OCI-LY1 (cell line): Measurements from ENCODE around the gene VPS33B.
A peak's percentile ranks its signal among the peaks of the same experiment; 100 is the strongest.

ENCODE experiments used
- EZH2 ChIP-seq: fragments of 200-600 bp; sonication (generic), shearing (Covaris generic); IDR thresholded peaks from 2 replicates; pipeline ENCODE4 v1.8.0; 2017; ENCODE audit warnings: borderline replicate concordance, mixed run types, mild to moderate bottlenecking, antibody characterized with exemption, low read length, moderate library complexity, mixed read lengths
- TF ChIP-seq, protein P1 (sequence below): fragments of 200-600 bp; sonication (generic), shearing (Covaris generic); IDR thresholded peaks from 2 replicates; pipeline ENCODE4 v1.5.1; 2017; ENCODE audit warnings: mild to moderate bottlenecking, antibody characterized with exemption, low read length, moderate library complexity, mixed read lengths

GRCh38 chr15:90956274-90957030, 65.9 kb downstream of the VPS33B start:
- TF ChIP-seq, protein P1, sequence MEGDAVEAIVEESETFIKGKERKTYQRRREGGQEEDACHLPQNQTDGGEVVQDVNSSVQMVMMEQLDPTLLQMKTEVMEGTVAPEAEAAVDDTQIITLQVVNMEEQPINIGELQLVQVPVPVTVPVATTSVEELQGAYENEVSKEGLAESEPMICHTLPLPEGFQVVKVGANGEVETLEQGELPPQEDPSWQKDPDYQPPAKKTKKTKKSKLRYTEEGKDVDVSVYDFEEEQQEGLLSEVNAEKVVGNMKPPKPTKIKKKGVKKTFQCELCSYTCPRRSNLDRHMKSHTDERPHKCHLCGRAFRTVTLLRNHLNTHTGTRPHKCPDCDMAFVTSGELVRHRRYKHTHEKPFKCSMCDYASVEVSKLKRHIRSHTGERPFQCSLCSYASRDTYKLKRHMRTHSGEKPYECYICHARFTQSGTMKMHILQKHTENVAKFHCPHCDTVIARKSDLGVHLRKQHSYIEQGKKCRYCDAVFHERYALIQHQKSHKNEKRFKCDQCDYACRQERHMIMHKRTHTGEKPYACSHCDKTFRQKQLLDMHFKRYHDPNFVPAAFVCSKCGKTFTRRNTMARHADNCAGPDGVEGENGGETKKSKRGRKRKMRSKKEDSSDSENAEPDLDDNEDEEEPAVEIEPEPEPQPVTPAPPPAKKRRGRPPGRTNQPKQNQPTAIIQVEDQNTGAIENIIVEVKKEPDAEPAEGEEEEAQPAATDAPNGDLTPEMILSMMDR = peak; percentile 97
- no peak for TF ChIP-seq EZH2
